22Rv1 (cell line): ENCODE measurements around the gene LINC01488.

Source experiments
- H3K27ac ChIP-seq: fragments of 450-650 bp; 2 replicates; pipeline ENCODE4 v1.5.1; 2017
- ZFX ChIP-seq: fragments of 450-650 bp; IDR thresholded peaks from 2 replicates; pipeline ENCODE4 v1.6.1; 2017; ENCODE audit warnings: antibody characterized with exemption, borderline replicate concordance
- TF ChIP-seq, protein P1 (sequence below): fragments of 450-650 bp; IDR thresholded peaks from 2 replicates; pipeline ENCODE4 v1.5.1; 2017; ENCODE audit warnings: mild to moderate bottlenecking

LINC01488 gene

GRCh38 chr11:69496631-69497220, 15.3 kb downstream of the LINC01488 start:
- no peak overlapping the region for H3K27ac ChIP-seq
- TF ChIP-seq, protein P1, sequence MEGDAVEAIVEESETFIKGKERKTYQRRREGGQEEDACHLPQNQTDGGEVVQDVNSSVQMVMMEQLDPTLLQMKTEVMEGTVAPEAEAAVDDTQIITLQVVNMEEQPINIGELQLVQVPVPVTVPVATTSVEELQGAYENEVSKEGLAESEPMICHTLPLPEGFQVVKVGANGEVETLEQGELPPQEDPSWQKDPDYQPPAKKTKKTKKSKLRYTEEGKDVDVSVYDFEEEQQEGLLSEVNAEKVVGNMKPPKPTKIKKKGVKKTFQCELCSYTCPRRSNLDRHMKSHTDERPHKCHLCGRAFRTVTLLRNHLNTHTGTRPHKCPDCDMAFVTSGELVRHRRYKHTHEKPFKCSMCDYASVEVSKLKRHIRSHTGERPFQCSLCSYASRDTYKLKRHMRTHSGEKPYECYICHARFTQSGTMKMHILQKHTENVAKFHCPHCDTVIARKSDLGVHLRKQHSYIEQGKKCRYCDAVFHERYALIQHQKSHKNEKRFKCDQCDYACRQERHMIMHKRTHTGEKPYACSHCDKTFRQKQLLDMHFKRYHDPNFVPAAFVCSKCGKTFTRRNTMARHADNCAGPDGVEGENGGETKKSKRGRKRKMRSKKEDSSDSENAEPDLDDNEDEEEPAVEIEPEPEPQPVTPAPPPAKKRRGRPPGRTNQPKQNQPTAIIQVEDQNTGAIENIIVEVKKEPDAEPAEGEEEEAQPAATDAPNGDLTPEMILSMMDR: no peak
- TF ChIP-seq ZFX: no peak

DNA sequence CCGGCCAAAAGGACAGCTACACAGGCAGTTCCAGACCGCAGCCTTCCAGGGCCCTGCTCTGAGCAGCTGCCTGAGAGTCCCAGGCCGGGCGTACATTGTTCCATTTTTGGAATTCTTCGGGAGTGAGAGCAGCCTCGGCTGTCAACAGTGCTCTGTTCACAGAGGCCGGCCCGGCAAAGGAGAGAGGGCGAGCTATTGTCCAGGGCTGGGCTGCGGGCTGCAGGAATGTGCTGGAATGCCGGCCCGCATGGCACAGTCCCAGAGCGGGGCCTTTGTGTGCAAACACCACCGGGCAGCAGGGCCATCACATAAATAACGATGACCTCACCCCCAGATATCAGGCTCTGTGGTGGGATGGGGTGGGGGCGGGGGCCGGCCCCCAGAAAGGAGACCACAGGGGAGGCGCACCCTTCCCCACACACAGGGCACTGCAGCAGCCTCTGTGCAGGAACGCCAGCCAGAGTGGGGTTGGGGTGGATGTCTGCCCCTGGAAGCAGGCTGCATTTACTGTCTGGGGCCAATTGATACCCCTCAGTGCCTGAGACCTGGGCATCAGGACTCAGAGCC, 15.8 kb downstream of the LINC01488 start:
- TF ChIP-seq ZFX: no peak
- TF ChIP-seq, protein P1: no peak

GRCh38 chr11:69498614-69499175, 17.2 kb downstream of the LINC01488 start:
- H3K27ac ChIP-seq: no peak overlapping the region
- no peak for TF ChIP-seq ZFX
- TF ChIP-seq, protein P1: no peak

More for the DNA sequence above, 15.8 kb downstream of the LINC01488 start:
- H3K27ac ChIP-seq: no peak overlapping the region

GRCh38 chr11:69499186-69499917, 17.9 kb downstream of the LINC01488 start:
- H3K27ac ChIP-seq: no peak overlapping the region
- TF ChIP-seq ZFX: no peak
- TF ChIP-seq, protein P1: no peak

DNA sequence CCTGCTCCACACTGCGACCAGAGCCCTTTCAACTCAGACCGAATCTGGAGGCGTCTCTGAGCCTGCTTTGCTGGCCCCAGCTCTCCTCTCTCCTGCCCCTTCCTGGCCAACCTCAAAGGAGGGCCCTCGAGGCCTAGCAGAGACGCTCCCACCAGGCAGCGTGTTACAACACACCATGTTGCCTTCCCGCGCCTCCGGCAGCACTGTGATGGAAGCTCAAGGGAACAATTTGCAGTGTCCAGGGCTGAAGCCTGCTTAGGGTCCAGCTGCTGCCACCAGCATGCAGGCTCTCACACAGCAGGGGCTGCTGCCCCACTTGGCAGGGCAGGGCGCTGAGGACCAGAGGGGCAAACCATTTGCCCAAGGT, 18.4 kb downstream of the LINC01488 start:
- no peak overlapping the region for H3K27ac ChIP-seq
- no peak for TF ChIP-seq ZFX
- TF ChIP-seq, protein P1: no peak

DNA sequence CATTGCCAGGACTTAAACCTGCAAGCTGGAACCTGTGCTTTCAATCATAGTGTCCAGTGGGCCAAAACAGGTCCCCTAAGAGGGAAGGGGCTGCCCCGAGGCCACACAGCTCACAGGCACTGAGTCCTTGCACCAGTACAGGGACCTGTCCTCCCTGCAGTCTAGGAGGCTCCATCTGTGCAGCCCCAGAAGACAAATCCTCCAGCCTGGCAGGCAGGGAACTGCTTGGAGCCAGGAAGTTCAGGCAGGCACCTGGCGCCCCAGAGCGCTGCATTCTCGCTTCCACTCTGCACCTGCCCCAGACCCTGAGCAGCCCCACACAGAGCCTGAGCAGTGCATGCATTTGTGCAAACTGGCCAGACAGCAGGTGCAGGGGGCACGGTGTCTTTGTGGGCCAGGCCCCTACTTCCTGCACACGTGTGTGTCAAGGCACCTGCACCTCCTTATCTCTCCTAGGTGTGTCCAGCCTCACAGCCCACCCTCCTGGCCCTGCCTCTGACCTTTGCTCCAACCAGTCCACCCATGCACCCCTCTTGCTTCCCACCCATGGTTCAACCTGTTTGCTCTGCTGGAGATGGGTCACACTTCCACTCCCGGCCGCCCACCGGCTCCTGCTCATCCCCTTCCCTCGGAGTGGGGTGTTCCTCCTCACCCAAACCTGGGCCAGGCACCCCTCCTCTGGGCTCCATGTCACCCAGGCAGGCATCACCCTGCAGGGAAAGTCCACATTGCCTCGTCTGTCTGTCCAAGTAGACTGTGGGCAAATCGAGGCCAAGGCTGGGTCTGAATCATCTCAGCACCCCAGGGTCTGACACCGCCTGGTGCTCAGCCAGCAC, 19.0 kb downstream of the LINC01488 start:
- H3K27ac ChIP-seq: no peak overlapping the region
- no peak for TF ChIP-seq ZFX
- TF ChIP-seq, protein P1: no peak
